DOHH2 (cell line): ENCODE results near the gene DENND1A.

Source experiments
- H3F3A ChIP-seq: fragments of 200-600 bp; sonication (generic), shearing (Covaris generic); 2 replicates; pipeline ENCODE4 v1.6.0; 2016; ENCODE audit warnings: antibody characterized with exemption, mild to moderate bottlenecking; ENCODE audit not compliant: control insufficient read depth, insufficient read depth
- H3K27ac ChIP-seq: fragments of 200-600 bp; sonication (generic); 2 replicates; pipeline ENCODE4 v1.5.1; 2014; ENCODE audit warnings: low read depth, mild to moderate bottlenecking, low read length, moderate library complexity
- H3K27me3 ChIP-seq: fragments of 200-600 bp; sonication (generic); 2 replicates; pipeline ENCODE4 v1.6.1; 2014; ENCODE audit warnings: mild to moderate bottlenecking, low read length, mixed read lengths; ENCODE audit not compliant: control insufficient read depth
- H3K36me3 ChIP-seq: fragments of 200-600 bp; sonication (generic); 2 replicates; pipeline ENCODE4 v1.6.1; 2014; ENCODE audit warnings: mild to moderate bottlenecking, low read length, moderate library complexity, mixed read lengths; ENCODE audit not compliant: control insufficient read depth
- H3K4me1 ChIP-seq: fragments of 200-600 bp; sonication (generic); 2 replicates; pipeline ENCODE4 v1.6.1; 2014; ENCODE audit warnings: mild to moderate bottlenecking, low read length, mixed read lengths; ENCODE audit not compliant: control insufficient read depth
- H3K4me2 ChIP-seq: fragments of 200-600 bp; sonication (generic); 2 replicates; pipeline ENCODE4 v1.6.0; 2014; ENCODE audit warnings: mild to moderate bottlenecking, low read length, moderate library complexity
- H3K4me3 ChIP-seq: fragments of 200-600 bp; sonication (generic); 2 replicates; pipeline ENCODE4 v1.5.1; 2014; ENCODE audit warnings: mild to moderate bottlenecking, low read length, mixed read lengths
- H3K79me2 ChIP-seq: fragments of 200-600 bp; sonication (generic); 2 replicates; pipeline ENCODE4 v1.6.1; 2014; ENCODE audit warnings: mild to moderate bottlenecking, low read length, mixed read lengths; ENCODE audit not compliant: control insufficient read depth
- H3K9me2 ChIP-seq: fragments of 200-600 bp; sonication (generic); replicated peaks from 2 replicates; pipeline ENCODE4 v1.6.1; 2014; ENCODE audit warnings: mild to moderate bottlenecking, low read length, mixed read lengths; ENCODE audit not compliant: control insufficient read depth
- H3K9me3 ChIP-seq: fragments of 200-600 bp; sonication (generic); 2 replicates; pipeline ENCODE4 v1.6.1; 2014; ENCODE audit warnings: antibody characterized with exemption, low read length, mixed read lengths; ENCODE audit not compliant: control insufficient read depth, insufficient read depth
- H4K20me1 ChIP-seq: fragments of 200-600 bp; sonication (generic); 2 replicates; pipeline ENCODE4 v1.6.0; 2014; ENCODE audit warnings: low read depth, mild to moderate bottlenecking, antibody characterized with exemption, low read length, moderate library complexity; ENCODE audit not compliant: control insufficient read depth, insufficient read depth
- CTCF ChIP-seq: fragments of 200-600 bp; sonication (generic); IDR thresholded peaks from one replicate; pipeline ENCODE4 v1.5.1; 2014; ENCODE audit warnings: antibody characterized with exemption, mild to moderate bottlenecking, low read depth, low read length; ENCODE audit not compliant: poor library complexity, severe bottlenecking
- EZH2phosphoT487 ChIP-seq: fragments of 200-600 bp; sonication (generic); IDR thresholded peaks from 2 replicates; pipeline ENCODE4 v1.6.1; 2017; ENCODE audit warnings: borderline replicate concordance, mild to moderate bottlenecking, antibody characterized with exemption, low read length, moderate library complexity, mixed read lengths

The DENND1A gene

GRCh38 chr9:123438821-123439220 is 491.1 kb downstream of the DENND1A start:
- H4K20me1 ChIP-seq: no peaks in the 10 kb centered on the region
- no peak for TF ChIP-seq EZH2phosphoT487
- no peak for TF ChIP-seq CTCF
- H3K4me2 ChIP-seq: peak overlapping the region; percentile 51
- H3F3A ChIP-seq: 0 out of 2 replicates have a peak, but pooled peaks cover 2% of the 10 kb centered on the region
- H3K9me2 ChIP-seq: no peaks in the 10 kb centered on the region
- no peaks in the 10 kb centered on the region for H3K79me2 ChIP-seq
- H3K4me3 ChIP-seq: no peak overlapping the region
- no peaks in the 10 kb centered on the region for H3K27me3 ChIP-seq
- peak overlapping the region; percentile 13; the same call in 1 of the 2 replicates for H3K27ac ChIP-seq
- H3K9me3 ChIP-seq: no peaks in the 10 kb centered on the region
- peaks cover 25% of the 10 kb centered on the region for H3K4me1 ChIP-seq
- no peaks in the 10 kb centered on the region for H3K36me3 ChIP-seq

GRCh38 chr9:123438321-123438720 is 491.6 kb downstream of the DENND1A start:
- H3K27me3 ChIP-seq: no peaks in the 10 kb centered on the region
- no peaks in the 10 kb centered on the region for H3K79me2 ChIP-seq
- H3K9me3 ChIP-seq: no peaks in the 10 kb centered on the region
- H3K4me1 ChIP-seq: peaks cover 25% of the 10 kb centered on the region
- H4K20me1 ChIP-seq: no peaks in the 10 kb centered on the region
- TF ChIP-seq CTCF (no peak), EZH2phosphoT487 (no peak)
- H3K36me3 ChIP-seq: no peaks in the 10 kb centered on the region
- 0 out of 2 replicates have a peak, but pooled peaks cover 2% of the 10 kb centered on the region for H3F3A ChIP-seq
- no peak overlapping the region for H3K4me3 ChIP-seq
- peak overlapping the region; percentile 13; the same call in 1 of the 2 replicates for H3K27ac ChIP-seq
- H3K9me2 ChIP-seq: no peaks in the 10 kb centered on the region
- peak overlapping the region; percentile 51 for H3K4me2 ChIP-seq

GRCh38 chr9:123437201-123437600 is 492.7 kb downstream of the DENND1A start:
- H3K27ac ChIP-seq: no peak overlapping the region
- H3K36me3 ChIP-seq: no peaks in the 10 kb centered on the region
- H3K27me3 ChIP-seq: no peaks in the 10 kb centered on the region
- no peaks in the 10 kb centered on the region for H3K79me2 ChIP-seq
- TF ChIP-seq CTCF: no peak
- TF ChIP-seq EZH2phosphoT487: no peak
- 0 out of 2 replicates have a peak, but pooled peaks cover 2% of the 10 kb centered on the region for H3F3A ChIP-seq
- no peaks in the 10 kb centered on the region for H3K9me2 ChIP-seq
- H3K4me2 ChIP-seq: no peak overlapping the region
- no peak overlapping the region for H3K4me3 ChIP-seq
- H4K20me1 ChIP-seq: no peaks in the 10 kb centered on the region
- H3K4me1 ChIP-seq: peaks cover 25% of the 10 kb centered on the region
- H3K9me3 ChIP-seq: no peaks in the 10 kb centered on the region
